Liver (tissue), 9 donors: ENCODE measurements around the gene BFSP2. TPM values are rescaled to one million over a fixed set of nuclear protein-coding genes. Genes with fewer than 3 reads are reported as not detected.

Experiments
- DNase-seq: peaks from one replicate; pipeline ENCODE4 v3.0.0-alpha.2; 2017; ENCODE audit warnings: low spot score
- H3K27ac ChIP-seq, 2 donors: one replicate each; pipeline ENCODE4 v1.7.0; 2013; ENCODE audit warnings: inconsistent platforms in 2 of 2, low read length in 2 of 2, control low read depth in 1 of 2, low read depth in 1 of 2, mild to moderate bottlenecking in 1 of 2
- H3K27me3 ChIP-seq, 4 donors: one replicate each; pipeline versions ENCODE4 v1.6.1 to v1.7.0; 2013; ENCODE audit warnings: low read length in 3 of 4, inconsistent platforms in 1 of 4, mild to moderate bottlenecking in 1 of 4, moderate library complexity in 1 of 4; ENCODE audit not compliant: control insufficient read depth in 4 of 4, insufficient read depth in 4 of 4
- H3K36me3 ChIP-seq, 4 donors: one replicate each; pipeline versions ENCODE4 v1.6.1 to v1.7.0; 2013; ENCODE audit warnings: low read length in 3 of 4, mild to moderate bottlenecking in 3 of 4, low read depth in 1 of 4, moderate library complexity in 1 of 4; ENCODE audit not compliant: control insufficient read depth in 4 of 4, insufficient read depth in 3 of 4
- H3K4me1 ChIP-seq, 4 donors: one replicate each; pipeline versions ENCODE4 v1.6.1 to v1.7.0; 2013; ENCODE audit warnings: low read length in 3 of 4, mild to moderate bottlenecking in 3 of 4, moderate library complexity in 1 of 4; ENCODE audit not compliant: control insufficient read depth in 4 of 4, insufficient read depth in 4 of 4
- H3K4me3 ChIP-seq, 3 donors: one replicate each; pipeline versions ENCODE4 v1.6.1 to v1.7.0; 2013; ENCODE audit warnings: low read length in 3 of 3, control low read depth in 1 of 3, low read depth in 1 of 3, mild to moderate bottlenecking in 1 of 3
- H3K9ac ChIP-seq, 2 donors: one replicate each; pipeline ENCODE4 v1.7.0; 2013; ENCODE audit warnings: low read length in 2 of 2, mild to moderate bottlenecking in 2 of 2, moderate library complexity in 2 of 2, control low read depth in 1 of 2, low read depth in 1 of 2
- H3K9me3 ChIP-seq, 4 donors: one replicate each; pipeline versions ENCODE4 v1.6.1 to v1.7.0; 2013; ENCODE audit warnings: low read length in 3 of 4; ENCODE audit not compliant: control insufficient read depth in 4 of 4
- EGR1 ChIP-seq, 2 donors: IDR thresholded peaks; 2 replicates each; pipeline ENCODE4 v1.6.1; 2016 to 2018; ENCODE audit warnings: antibody characterized with exemption in 2 of 2, low read depth in 2 of 2
- FOXA1 ChIP-seq: IDR thresholded peaks from 2 replicates; pipeline ENCODE4 v1.6.1; 2016; ENCODE audit warnings: antibody characterized with exemption
- GABPA ChIP-seq, 2 donors: IDR thresholded peaks in 1 of 2; conservative IDR thresholded peaks in 1 of 2; 2 replicates each; pipeline ENCODE4 v1.6.1; 2016; ENCODE audit warnings: antibody characterized with exemption in 2 of 2, mild to moderate bottlenecking in 1 of 2, moderate library complexity in 1 of 2
- HNF4A ChIP-seq, 2 donors: conservative IDR thresholded peaks; 2 replicates each; pipeline ENCODE4 v1.6.1; 2016; ENCODE audit warnings: antibody characterized with exemption in 2 of 2, mild to moderate bottlenecking in 2 of 2
- HNF4G ChIP-seq: IDR thresholded peaks from 2 replicates; pipeline ENCODE4 v1.6.1; 2016; ENCODE audit warnings: antibody characterized with exemption
- JUND ChIP-seq, 2 donors: IDR thresholded peaks; 2 replicates each; pipeline ENCODE4 v1.6.1; 2016; ENCODE audit warnings: antibody characterized with exemption in 2 of 2
- NR2F2 ChIP-seq: IDR thresholded peaks from 2 replicates; pipeline ENCODE4 v1.6.1; 2016; ENCODE audit warnings: antibody characterized with exemption
- RAD21 ChIP-seq, 2 donors: IDR thresholded peaks; 2 replicates each; pipeline ENCODE4 v1.6.1; 2016; ENCODE audit warnings: antibody characterized with exemption in 2 of 2, mild to moderate bottlenecking in 2 of 2
- RXRA ChIP-seq, 2 donors: IDR thresholded peaks; 2 replicates each; pipeline ENCODE4 v1.6.1; 2017 to 2018; ENCODE audit warnings: antibody characterized with exemption in 2 of 2, mild to moderate bottlenecking in 1 of 2
- SP1 ChIP-seq: IDR thresholded peaks from 2 replicates; pipeline ENCODE4 v1.6.1; 2018; ENCODE audit warnings: antibody characterized with exemption, mild to moderate bottlenecking
- YY1 ChIP-seq: IDR thresholded peaks from 2 replicates; pipeline ENCODE4 v1.6.1; 2016; ENCODE audit warnings: antibody characterized with exemption, mild to moderate bottlenecking
- WGBS: extraction: QIAGEN DNeasy Blood & Tissue Kit; methylation state at CpG from one replicate; pipeline ENCODE4 v1.1.7; 2013; 5-methylcytosine and 5-hydroxymethylcytosine counted together
- polyA plus RNA-seq, 2 donors: library from polyadenylated mRNA; stranded (reverse) in 1 of 2; unstranded in 1 of 2; fragments of 200-250 nt in 1 of 2; fragments of >200 nt in 1 of 2; fragmentation: Nextera tagmentation in 1 of 2; extraction: Ambion mirVana in 1 of 2; gene quantifications; one replicate each; pipeline versions ENCODE4 v1.2.1 to v1.2.3, GENCODE V29; 2013 to 2015
- total RNA-seq, 2 donors: library from RNA; depleted of rRNA; stranded (reverse); fragments of >200 nt; gene quantifications; one replicate each; pipeline ENCODE4 v1.2.3, GENCODE V29; 2014
- TF ChIP-seq, protein P1 (sequence below): IDR thresholded peaks from 2 replicates; pipeline ENCODE4 v1.6.1; 2016; ENCODE audit warnings: antibody characterized with exemption, mild to moderate bottlenecking
- TF ChIP-seq, protein P2 (sequence below): IDR thresholded peaks from 2 replicates; pipeline ENCODE4 v1.6.1; 2016; ENCODE audit warnings: antibody characterized with exemption
- TF ChIP-seq, protein P3 (sequence below): fragments of 150-350 bp; IDR thresholded peaks from 2 replicates; pipeline ENCODE4 v1.5.1; 2017; ENCODE audit warnings: improper control_type of control experiment, low read depth, low read length; ENCODE audit not compliant: missing input control
- TF ChIP-seq, protein P4 (sequence below): IDR thresholded peaks from 2 replicates; pipeline ENCODE4 v1.6.1; 2016; ENCODE audit warnings: antibody characterized with exemption
- donor health status: healthy.
- donor health status: healthy.
- donor health status: healthy.
- donor health status: healthy.
- donor health status: healthy.

BFSP2 gene
- total and polyA plus RNA-seq, 4 donors, result 0.42 TPM; not detected in 3

DNA sequence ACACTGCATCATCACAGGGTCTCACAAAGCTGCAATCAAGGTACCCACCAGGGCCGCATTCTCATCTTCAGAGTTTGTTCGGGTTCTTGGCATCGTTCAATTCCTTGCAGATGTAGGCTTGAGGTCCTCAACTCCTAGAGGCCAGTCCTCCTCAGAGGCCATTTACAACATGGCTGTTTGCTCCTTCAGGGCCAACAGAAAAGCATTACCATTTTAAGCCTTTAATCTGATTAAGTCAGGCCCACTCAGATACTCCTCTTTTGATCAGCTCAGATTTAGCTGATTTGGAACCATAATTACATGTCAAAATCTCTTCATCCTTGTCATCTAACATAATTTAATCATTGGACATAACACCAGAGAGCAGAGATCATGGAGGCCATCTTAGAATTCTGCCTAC, 55.4 kb downstream of the BFSP2 start:
- DNase-seq, result no peak
- Histone ChIP-seq H3K4me1 (peaks cover 2 to 28% (median 23%) of the 10 kb centered on the region in 4 donors), H3K9ac (no peak overlapping the region), H3K27me3 (peaks cover 0 to 9% (median 0%) of the 10 kb centered on the region in 4 donors), H3K9me3 (peaks cover 0 to 2% (median 0%) of the 10 kb centered on the region in 4 donors), H3K4me3 (no peak overlapping the region), H3K36me3 (no peaks in the 10 kb centered on the region), H3K27ac (no peak overlapping the region)
- TF ChIP-seq GABPA (IDR thresholded peaks at IDR 0.05 in 1 of 2, conservative IDR thresholded peaks at IDR 0.05 in 1 of 2) (no peak), YY1 (no peak), SP1 (no peak), NR2F2 (no peak), RXRA (IDR thresholded peaks at IDR 0.05) (no peak), FOXA1 (no peak), HNF4A (conservative IDR thresholded peaks at IDR 0.05) (no peak), EGR1 (IDR thresholded peaks at IDR 0.05; ENCODE audit: low read depth in 2 of 2) (no peak)
- TF ChIP-seq, protein P1, sequence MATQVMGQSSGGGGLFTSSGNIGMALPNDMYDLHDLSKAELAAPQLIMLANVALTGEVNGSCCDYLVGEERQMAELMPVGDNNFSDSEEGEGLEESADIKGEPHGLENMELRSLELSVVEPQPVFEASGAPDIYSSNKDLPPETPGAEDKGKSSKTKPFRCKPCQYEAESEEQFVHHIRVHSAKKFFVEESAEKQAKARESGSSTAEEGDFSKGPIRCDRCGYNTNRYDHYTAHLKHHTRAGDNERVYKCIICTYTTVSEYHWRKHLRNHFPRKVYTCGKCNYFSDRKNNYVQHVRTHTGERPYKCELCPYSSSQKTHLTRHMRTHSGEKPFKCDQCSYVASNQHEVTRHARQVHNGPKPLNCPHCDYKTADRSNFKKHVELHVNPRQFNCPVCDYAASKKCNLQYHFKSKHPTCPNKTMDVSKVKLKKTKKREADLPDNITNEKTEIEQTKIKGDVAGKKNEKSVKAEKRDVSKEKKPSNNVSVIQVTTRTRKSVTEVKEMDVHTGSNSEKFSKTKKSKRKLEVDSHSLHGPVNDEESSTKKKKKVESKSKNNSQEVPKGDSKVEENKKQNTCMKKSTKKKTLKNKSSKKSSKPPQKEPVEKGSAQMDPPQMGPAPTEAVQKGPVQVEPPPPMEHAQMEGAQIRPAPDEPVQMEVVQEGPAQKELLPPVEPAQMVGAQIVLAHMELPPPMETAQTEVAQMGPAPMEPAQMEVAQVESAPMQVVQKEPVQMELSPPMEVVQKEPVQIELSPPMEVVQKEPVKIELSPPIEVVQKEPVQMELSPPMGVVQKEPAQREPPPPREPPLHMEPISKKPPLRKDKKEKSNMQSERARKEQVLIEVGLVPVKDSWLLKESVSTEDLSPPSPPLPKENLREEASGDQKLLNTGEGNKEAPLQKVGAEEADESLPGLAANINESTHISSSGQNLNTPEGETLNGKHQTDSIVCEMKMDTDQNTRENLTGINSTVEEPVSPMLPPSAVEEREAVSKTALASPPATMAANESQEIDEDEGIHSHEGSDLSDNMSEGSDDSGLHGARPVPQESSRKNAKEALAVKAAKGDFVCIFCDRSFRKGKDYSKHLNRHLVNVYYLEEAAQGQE, result no peak
- TF ChIP-seq, protein P2, sequence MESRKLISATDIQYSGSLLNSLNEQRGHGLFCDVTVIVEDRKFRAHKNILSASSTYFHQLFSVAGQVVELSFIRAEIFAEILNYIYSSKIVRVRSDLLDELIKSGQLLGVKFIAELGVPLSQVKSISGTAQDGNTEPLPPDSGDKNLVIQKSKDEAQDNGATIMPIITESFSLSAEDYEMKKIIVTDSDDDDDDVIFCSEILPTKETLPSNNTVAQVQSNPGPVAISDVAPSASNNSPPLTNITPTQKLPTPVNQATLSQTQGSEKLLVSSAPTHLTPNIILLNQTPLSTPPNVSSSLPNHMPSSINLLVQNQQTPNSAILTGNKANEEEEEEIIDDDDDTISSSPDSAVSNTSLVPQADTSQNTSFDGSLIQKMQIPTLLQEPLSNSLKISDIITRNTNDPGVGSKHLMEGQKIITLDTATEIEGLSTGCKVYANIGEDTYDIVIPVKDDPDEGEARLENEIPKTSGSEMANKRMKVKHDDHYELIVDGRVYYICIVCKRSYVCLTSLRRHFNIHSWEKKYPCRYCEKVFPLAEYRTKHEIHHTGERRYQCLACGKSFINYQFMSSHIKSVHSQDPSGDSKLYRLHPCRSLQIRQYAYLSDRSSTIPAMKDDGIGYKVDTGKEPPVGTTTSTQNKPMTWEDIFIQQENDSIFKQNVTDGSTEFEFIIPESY, result no peak
- TF ChIP-seq, protein P3, sequence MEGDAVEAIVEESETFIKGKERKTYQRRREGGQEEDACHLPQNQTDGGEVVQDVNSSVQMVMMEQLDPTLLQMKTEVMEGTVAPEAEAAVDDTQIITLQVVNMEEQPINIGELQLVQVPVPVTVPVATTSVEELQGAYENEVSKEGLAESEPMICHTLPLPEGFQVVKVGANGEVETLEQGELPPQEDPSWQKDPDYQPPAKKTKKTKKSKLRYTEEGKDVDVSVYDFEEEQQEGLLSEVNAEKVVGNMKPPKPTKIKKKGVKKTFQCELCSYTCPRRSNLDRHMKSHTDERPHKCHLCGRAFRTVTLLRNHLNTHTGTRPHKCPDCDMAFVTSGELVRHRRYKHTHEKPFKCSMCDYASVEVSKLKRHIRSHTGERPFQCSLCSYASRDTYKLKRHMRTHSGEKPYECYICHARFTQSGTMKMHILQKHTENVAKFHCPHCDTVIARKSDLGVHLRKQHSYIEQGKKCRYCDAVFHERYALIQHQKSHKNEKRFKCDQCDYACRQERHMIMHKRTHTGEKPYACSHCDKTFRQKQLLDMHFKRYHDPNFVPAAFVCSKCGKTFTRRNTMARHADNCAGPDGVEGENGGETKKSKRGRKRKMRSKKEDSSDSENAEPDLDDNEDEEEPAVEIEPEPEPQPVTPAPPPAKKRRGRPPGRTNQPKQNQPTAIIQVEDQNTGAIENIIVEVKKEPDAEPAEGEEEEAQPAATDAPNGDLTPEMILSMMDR, result no peak
- TF ChIP-seq, protein P4, sequence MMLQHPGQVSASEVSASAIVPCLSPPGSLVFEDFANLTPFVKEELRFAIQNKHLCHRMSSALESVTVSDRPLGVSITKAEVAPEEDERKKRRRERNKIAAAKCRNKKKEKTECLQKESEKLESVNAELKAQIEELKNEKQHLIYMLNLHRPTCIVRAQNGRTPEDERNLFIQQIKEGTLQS, result no peak
- 95% methylated on average over 3 of the region's 3 CpGs for WGBS

DNA sequence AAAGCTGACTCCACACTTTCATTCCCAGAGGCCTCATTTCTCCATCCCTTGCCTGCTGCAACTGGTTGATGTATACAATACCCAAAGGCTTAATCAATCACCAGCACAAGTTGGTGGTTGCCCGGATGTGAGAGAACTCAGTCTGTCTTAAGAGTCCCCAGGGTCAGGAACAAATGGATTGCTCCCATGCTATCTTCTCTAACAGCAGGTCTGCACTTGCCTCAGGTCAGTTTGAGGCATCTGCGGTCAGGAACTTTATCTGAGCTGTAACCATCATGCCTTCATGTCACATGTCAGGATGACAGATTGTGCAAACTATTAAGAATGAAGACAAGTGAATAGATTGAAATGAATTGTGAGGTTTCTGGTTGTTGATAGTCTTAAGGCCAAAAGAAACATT, 56.1 kb downstream of the BFSP2 start:
- 93% methylated on average over 2 of the region's 2 CpGs for WGBS
- Histone ChIP-seq H3K36me3 (no peaks in the 10 kb centered on the region), H3K9me3 (peaks cover 0 to 2% (median 0%) of the 10 kb centered on the region in 4 donors), H3K27ac (no peak overlapping the region), H3K4me3 (no peak overlapping the region), H3K27me3 (peaks cover 0 to 7% (median 0%) of the 10 kb centered on the region in 4 donors), H3K9ac (no peak overlapping the region), H3K4me1 (peaks cover 2 to 28% (median 23%) of the 10 kb centered on the region in 4 donors)
- no peak for DNase-seq
- no peak for TF ChIP-seq RXRA (IDR thresholded peaks at IDR 0.05)
- no peak for TF ChIP-seq HNF4G
- no peak for TF ChIP-seq RAD21 (IDR thresholded peaks at IDR 0.05)
- TF ChIP-seq, protein P1, result no peak
- TF ChIP-seq FOXA1, result no peak
- TF ChIP-seq JUND (IDR thresholded peaks at IDR 0.05), result no peak
- no peak for TF ChIP-seq NR2F2
